CD4-positive, alpha-beta T cell treated with Interleukin-17A for 4 hours (primary cell): Measurements from ENCODE around the gene AP1S2.
"Not testable (repeated sequence)": the region's sequence is repeated elsewhere in the genome, so short reads cannot be mapped to it uniquely, and the experiment has no call there.

ENCODE experiments used
- DNase-seq: peaks from one replicate; pipeline ENCODE4 v3.0.0-alpha.2; 2020; ENCODE audit warnings: mixed read lengths

Gene AP1S2

DNA sequence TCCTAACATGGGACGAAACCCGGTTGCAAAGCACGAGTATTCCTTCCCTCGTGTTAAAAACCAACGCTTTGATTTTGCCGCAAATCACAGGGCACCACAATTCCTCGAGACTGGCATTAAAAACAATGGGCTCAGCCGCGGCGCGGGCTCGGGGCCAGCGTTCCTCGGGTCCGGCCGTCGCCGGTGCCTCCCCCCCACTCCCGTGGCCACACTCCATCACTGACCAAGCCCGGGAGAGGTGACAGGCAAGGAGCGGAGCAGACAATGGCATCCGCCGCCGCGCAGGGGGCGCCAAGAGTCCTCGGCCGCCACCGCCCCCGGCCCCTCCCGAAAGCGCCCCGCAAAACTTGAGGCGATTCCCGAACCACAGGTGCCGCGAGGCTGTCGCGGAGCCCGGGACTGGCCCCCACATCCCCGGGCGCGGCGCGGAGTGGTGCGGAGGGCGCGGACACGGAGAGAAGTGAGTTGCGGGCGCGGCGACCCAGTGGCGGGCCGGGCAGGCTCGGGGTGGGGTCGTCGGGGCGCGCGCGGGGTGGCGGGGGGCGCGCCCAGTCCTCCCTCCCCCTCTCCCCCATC lies 445 bp downstream of the AP1S2 start:
- peak; percentile 63 for DNase-seq

- peak; percentile 7 for DNase-seq
These were observed 980 bp downstream of the AP1S2 start for GRCh38 chrX:15853586-15854079.

DNA sequence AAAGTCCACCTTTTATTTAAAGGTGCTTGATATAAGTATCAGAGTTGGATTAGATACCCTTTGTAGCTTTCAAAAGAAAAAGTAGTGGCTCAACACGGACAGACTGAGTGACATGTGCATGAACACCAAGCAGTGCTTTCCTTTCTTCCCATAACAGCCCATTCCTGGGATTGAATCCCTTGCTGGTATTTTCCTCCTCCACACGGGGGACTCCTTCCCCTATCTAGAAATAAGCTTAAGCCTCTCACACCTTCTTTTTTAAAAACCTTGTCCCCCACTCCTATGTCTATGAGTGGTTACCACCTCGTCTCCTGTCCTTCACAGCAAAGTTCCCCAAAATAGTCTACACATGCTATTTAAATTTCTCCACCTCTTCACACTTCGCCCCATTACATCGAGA lies 5.1 kb downstream of the AP1S2 start:
- DNase-seq = no peak

DNA sequence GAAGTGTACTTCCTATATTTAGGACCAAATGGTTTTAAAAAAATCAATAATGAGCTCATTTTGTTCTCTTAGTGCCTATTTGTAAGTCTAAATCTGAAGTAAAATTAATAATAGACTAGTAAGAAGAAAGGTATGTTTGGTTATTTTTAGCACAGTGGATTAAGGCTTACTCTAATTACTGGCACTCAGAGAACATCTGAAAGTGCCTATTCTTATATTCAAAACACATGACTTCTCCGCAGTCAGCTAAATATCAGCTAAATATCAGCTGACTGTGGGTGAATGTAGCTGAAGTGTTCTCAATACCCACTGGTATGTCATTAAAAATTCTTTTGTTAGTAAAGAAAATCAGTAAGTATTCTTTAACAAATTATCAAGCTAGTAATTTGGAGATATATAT lies 6.0 kb downstream of the AP1S2 start:
- DNase-seq = no peak

DNA sequence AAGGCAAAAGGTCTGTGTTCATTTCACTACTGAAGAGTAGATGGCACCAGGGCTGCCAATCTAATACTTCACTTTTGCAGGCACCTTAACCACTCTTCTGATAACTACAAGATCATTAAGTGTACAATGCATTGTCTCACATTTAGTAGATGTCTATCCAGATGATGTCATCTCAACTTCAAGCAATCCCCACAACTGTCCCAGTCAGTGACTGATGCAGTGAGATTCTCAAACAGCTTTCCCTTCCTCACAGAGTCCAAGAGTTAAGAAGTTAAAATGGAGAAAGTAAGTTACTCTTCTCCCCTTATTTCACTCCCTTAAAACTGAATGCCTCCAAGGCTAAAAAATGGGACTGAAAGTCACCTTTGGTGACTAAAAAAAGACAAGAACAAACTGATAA lies 10.7 kb downstream of the AP1S2 start:
- no peak for DNase-seq

GRCh38 chrX:15841853-15842516 lies 12.6 kb downstream of the AP1S2 start:
- DNase-seq = no peak

DNA sequence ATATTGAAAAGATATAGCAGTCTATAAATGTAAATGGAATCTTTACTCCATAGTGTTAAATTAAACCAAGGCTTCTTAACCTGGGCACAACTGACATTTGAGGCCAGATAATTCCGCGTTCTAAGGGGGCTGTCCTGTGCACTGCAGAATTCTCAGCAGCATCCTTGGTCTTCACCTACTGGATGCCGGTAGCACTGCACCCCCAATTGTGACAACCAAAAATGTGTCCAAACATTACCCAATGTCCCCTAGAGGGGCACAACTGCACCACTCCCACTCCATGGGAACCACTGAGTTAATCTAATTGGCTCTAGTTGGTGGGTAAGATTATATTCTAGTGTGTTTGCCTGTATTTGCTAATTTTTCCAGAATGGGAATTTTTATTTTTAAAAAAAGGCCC lies 16.6 kb downstream of the AP1S2 start:
- no peak for DNase-seq

DNA sequence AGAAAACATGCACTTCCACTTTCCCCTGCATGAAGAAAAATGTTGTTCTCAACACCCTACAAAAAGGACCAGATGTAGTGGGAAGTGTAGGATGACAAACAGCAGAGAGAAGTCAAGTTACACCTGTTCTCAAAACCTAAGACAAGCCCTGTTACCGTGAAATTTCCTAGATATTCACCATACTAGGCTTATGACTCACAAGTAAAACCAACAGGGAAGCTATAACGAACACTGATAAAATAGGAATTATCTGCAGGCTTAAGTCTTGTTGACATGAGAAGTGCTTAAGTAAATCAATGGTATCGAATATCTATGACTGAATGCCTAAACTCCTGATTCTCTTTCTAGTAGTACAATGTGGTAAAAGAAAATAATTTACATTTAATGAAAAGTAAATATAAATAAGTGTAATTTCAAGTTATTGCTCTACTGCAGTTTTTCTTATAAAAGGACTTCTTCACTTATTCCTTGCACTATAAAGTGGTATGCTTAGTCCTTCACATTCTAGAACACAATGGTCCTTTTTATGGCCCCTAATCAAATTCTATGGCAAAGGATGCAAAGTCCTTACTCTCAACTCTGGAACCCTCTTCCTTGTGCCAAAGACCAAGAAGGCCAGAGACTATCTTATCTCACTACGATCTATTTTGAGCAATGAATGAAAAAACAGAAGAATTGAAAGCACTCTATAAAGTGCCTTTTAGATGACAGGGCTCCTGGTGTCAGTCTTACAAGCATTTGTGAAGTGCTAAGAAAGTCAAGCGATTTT lies 19.6 kb downstream of the AP1S2 start:
- DNase-seq = no peak

DNA sequence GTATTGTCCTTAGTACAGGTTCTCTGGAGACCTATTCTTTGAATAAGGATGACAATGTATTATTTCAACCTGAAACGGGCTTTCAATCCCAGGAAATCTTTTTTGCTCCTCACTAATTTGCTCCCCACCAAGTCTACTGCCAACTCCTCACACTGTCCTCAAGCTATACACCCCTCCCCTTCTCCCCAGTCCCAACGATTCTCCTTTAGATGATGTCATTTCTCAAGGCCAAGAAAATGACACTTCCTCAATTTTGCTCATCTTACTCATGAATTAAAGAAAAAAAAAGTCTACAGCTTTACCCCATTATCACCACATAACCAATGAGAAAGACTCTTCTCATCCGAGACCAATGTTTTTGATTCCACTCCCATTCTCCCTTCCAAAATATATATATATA lies 20.6 kb downstream of the AP1S2 start:
- DNase-seq = no peak

DNA sequence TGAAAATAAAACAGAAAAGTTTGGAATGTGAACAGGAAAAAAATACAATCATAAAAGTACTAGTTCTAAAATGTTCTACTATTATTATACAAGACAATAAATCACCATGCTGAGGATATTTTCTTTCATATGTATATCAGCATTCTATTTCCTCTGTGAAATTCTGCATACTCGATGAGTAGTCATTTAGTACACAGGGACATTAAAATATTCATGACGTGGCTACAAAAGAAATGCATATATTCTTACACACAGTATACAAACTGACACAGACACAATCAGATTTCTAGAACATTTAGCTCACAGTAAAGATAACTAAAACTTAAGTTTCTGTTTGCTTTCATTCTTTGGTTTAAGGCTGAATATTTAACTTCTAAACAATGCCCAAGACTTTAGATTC lies 23.3 kb downstream of the AP1S2 start:
- DNase-seq = not testable (repeated sequence)

- DNase-seq = no peak
These were observed 25.4 kb downstream of the AP1S2 start for GRCh38 chrX:15829217-15829616.

- no peak for DNase-seq
These were observed 28.7 kb downstream of the AP1S2 start for GRCh38 chrX:15825936-15826335.

DNA sequence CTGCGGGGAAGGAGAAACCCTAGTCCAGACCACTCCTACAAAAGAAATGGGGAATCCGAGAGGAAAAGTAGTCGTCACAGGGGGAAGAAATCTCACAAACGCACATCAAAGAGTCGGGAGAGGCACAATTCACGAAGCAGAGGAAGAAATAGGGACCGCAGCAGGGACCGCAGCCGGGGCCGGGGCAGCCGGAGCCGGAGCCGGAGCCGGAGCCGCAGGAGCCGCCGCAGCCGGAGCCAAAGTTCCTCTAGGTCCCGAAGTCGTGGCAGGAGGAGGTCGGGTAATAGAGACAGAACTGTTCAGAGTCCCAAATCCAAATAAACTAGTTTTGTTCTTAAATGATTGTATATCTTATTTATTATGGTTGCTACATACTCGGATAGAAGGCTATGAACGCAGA lies 31.7 kb downstream of the AP1S2 start:
- DNase-seq = no peak

DNA sequence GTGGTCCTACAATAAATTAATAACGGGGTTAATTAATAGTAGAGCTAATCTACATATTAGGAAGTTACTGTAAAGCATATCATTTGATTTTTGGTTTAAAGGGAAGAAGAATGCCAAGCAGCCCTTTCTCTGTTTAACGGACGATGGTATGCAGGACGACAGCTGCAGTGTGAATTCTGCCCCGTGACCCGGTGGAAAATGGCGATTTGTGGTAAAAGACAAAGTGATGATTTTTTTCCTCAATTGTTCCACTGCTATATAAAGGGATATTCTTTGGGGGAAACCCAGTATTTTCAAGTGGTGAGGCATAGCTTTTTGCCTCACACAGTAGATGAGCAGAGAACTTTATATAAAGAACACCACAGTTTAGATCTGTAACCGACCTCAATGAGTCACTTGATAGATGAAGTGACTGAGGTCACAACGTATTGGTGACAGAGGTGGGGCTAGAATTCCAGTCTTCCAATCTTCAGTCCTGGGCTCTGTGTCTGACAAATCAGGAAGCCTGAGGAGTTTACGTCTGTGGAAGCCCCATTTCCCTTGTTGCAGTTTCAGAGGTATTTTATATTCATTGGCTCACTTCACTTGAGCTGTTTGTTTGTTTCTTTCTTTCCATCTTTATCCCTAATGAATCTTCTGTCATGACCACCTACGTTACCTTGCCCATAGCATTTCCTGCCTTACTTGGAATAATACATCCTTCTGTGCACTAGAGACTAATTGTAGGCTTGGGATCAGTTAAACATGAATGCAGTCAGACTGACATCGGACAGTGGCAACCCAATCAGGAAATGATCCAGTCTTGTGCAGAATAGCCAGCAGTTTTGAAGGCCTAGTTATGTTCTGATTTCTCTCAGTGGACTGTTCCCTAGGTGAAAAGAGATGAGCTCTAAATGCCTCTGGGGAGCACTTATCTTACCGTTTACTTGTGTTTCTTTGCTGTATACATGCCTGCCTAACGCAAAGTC lies 34.2 kb downstream of the AP1S2 start:
- no peak for DNase-seq

- peak; percentile 12 for DNase-seq
These were observed 37.7 kb downstream of the AP1S2 start for GRCh38 chrX:15816886-15817285.

DNA sequence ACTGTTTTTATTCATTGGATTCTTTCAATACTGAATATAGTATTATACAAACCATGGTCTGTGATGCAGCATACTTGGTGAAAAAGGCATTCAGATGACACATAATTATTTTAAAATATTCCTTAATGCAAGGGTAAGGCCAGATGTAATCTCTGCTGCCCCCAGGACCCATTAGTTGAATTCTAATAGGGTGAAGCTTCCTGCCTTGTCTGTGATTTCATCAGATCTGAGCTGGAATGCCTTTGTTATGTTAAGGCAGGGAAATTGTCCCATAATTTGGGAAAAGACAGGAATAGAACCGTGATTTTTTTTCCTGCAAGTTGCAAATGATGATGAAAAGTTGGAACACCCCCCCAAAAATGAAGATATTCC lies 38.2 kb downstream of the AP1S2 start:
- no peak for DNase-seq

GRCh38 chrX:15815779-15816437 lies 38.7 kb downstream of the AP1S2 start:
- DNase-seq = peak; percentile 34

GRCh38 chrX:15814771-15815365 lies 39.7 kb downstream of the AP1S2 start:
- peak; percentile 14 for DNase-seq

DNA sequence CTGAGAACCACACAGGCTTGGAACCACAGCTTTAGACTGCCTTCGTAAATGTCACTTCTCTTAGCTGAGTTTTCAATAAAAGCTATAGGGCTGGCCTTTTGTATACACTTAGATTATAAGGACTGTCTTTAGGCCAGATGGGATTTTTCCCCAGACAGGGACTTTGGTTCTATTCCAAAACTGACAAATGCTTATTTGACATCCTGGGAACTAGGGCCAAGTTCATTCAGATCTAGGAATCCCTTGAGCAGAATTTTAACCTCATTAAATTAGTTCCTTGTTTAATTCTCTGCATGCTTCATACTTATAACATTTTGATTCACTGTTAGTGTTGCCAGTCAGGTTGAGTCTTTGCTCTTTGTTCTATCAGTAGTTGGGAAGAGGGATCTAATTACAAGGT lies 41.2 kb downstream of the AP1S2 start:
- no peak for DNase-seq

- no peak for DNase-seq
These were observed 42.2 kb downstream of the AP1S2 start for GRCh38 chrX:15812192-15812938.

- no peak for DNase-seq
These were observed 46.4 kb downstream of the AP1S2 start for GRCh38 chrX:15808254-15808653.
